ENCODE measurements around the gene GTF2H2C_2.
"Not testable (repeated sequence)": the region's sequence is repeated elsewhere in the genome, so short reads cannot be mapped to it uniquely, and the experiment has no call there.

GTF2H2C_2 gene

GRCh38 chr5:70415117-70415516 lies at the start of gene GTF2H2C_2:
Gene GTF2H2C_2 (plus strand): TSS chr5:70415368.
- DNase-seq: not testable (repeated sequence)

- not testable (repeated sequence) for DNase-seq
These were observed 14.0 kb upstream of the GTF2H2C_2 start for GRCh38 chr5:70400984-70401686.

GRCh38 chr5:70421322-70421721 lies 6.2 kb downstream of the GTF2H2C_2 start:
- DNase-seq: not testable (repeated sequence)

GRCh38 chr5:70423215-70423614 lies 8.0 kb downstream of the GTF2H2C_2 start:
- DNase-seq: not testable (repeated sequence)

GRCh38 chr5:70438518-70438917 lies 23.4 kb downstream of the GTF2H2C_2 start:
- DNase-seq: not testable (repeated sequence)

- not testable (repeated sequence) for DNase-seq
These were observed 34.4 kb downstream of the GTF2H2C_2 start for GRCh38 chr5:70449565-70449964.

GRCh38 chr5:70451249-70451984 lies 36.2 kb downstream of the GTF2H2C_2 start:
- DNase-seq: not testable (repeated sequence)

GRCh38 chr5:70457093-70457492 lies 41.9 kb downstream of the GTF2H2C_2 start:
- DNase-seq: not testable (repeated sequence)

- not testable (repeated sequence) for DNase-seq
These were observed 44.0 kb downstream of the GTF2H2C_2 start for GRCh38 chr5:70459188-70459587.

GRCh38 chr5:70461984-70462383 lies 46.8 kb downstream of the GTF2H2C_2 start:
- DNase-seq: not testable (repeated sequence)

- DNase-seq: not testable (repeated sequence)
These were observed 49.0 kb downstream of the GTF2H2C_2 start for GRCh38 chr5:70464019-70464637.

- DNase-seq: not testable (repeated sequence)
These were observed 54.9 kb downstream of the GTF2H2C_2 start for GRCh38 chr5:70469926-70470509.

Data from amniotic stem cell (primary cell).